ENCODE data around the gene CDC42BPA.
"Not testable (repeated sequence)": the region's sequence is repeated elsewhere in the genome, so short reads cannot be mapped to it uniquely, and the experiment has no call there.

The CDC42BPA gene

DNA sequence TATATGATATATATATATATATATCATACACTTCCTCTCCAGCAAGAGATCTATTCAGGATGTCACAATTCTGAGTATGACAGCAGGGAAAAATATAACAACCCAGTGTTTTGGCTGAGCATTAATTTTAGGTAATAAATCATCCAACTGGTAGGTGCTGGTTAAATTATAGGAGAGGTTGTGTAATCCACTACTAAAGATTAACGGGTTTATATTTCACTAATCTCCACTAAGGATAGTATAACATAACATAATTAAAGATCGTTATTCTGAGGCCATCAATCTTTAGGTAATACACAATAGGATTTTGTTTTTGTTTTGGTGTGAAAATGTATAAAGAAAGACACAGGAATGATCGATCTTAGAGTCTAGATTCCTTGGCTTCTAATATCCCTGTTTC lies 276.0 kb downstream of the CDC42BPA start:
- no peak for DNase-seq

DNA sequence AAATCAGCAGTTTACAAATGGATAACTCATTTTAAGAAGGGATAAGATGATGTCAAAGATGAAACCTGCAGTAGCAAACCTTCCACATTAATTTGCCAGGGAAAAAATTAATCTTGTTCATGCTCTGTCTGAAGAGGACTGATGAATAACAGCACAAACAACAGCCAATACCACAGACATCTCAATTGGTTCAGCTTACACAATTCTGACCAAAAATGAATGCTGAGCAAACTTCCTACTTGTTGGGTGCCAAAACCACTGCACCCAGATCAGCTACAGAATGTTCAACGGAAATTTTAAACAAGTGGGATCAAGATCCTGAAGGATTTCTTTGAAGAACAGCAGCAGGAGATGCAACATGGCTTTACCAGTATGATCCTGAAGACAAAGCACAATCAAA lies 279.9 kb downstream of the CDC42BPA start:
- no peak for DNase-seq

DNA sequence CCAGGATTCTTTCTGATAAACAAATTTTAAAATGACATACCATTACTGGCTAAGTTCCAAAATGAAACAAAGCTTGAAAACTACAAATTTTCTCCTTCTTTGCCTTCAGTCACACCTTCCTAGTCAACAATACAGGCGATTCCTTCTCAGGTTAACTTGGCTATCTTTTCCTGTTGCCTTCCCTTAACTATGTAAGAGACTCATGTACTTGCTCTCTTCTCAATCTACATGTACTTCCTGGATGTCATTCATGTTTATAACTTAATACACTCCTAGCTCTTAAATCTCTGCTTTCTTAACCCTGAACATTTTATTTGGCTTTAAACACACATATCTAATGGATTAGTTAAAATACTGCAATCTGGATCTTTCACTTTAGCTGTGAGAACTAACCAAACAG lies 281.2 kb downstream of the CDC42BPA start:
- DNase-seq, result no peak

DNA sequence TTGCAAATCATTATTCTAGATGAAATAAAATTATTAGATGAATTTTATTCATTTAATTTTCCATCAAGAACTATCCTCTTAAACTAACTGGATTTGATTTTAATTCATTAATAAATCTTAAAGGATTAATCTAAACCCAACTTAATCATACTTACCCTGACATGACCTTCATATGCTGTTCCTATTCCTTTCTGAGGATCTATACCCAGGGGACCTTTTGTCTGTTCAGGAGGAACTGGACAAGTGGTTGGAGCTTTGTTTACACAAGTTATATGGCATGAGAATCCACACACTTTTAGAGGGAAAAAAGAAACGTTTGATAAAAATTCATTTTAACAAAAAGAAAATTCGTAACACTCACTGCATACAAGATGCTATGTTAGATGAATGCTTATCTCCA lies 283.0 kb downstream of the CDC42BPA start:
- DNase-seq, result no peak

DNA sequence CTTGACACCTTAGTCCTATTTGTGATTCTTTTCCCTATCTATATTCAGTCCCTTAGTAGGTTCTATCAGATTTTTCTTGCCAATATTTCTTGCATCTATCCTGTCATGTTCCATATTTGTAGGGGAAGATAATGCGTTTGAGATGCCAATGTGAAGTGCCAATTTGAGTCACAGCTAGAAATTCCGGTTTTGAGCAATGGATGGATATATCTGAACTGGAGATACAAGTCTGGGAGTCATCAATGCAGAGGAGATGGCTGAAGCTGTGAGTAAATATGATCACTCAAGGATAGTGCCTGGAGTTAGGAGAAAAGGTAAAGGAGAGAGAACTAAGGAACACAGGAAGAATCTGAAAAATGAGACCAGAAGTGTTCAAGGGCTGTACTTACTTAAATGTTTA lies 284.4 kb downstream of the CDC42BPA start:
- no peak for DNase-seq

DNA sequence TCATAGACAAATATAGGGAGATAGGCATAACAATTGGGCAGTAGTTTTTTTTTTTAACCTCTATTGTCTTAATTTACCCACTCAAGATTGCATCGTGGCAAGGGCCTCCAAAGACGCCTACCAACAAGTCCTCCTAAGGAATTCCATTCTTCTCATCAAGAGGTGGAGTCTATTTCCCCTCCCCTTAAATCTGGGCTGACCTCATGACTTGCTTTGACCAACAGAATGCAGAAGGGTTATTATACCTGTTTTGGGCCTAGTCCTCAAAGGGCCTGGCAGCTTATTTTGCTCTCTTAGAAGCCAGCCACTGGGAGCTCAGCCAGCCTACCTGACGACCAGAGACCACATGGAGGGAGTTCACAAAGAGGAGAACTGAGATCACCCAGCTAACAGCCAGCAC lies 285.9 kb downstream of the CDC42BPA start:
- DNase-seq, result no peak

DNA sequence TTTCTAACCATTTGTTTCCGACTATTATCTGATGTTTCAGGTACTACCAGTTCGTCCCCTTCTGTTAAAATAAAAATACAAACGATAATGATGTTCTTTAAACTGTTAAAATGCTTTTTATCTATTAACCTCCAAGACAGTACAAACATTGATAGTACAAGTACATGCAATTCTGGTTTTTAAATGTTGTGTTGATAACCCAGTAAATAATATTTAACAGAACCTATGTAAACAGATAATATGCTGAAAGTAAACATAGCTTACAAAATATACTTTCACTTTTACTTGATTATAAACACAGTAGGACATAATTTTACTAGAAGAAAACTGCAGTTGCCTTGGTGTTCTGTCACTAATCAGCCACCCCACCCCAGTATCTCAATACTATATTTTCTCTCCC lies 301.3 kb downstream of the CDC42BPA start:
- DNase-seq, result no peak

DNA sequence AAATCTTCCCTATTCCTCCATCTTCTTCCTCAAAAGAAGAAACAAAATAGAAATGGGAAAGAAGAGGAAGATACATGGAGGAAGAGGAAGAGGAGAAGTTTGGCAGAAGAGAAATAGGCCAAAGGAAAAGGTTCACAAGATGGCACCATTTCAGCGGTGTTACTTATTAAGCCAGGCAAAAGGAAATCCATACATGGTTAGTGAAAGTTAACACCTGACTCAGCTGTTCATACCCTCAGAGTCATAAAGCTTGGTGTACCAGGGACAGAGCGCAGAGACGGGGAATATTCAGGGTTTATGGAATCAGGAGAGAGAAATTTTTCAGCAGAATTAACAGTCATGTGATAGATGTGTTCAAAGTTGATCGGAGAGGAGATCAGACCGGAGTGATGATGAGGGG lies 307.6 kb downstream of the CDC42BPA start:
- DNase-seq, result no peak

DNA sequence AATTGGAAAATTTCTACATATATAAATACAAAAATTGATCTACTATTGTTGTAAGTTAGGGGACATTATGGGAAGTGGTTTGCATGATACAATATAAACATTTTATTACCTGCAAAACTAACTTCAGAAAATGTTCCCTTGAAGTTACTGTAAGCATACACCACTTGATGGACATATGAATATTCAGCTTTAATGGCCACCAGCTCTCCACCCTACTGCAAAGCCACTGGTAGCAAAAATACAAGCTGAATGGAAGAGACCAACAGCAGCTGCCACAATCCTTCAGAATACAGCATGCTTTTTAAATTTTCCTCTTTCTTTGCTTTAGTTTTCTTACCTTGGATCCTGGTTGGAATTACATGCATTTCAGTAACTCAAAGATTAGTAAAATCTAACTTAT lies 308.4 kb downstream of the CDC42BPA start:
- no peak for DNase-seq

DNA sequence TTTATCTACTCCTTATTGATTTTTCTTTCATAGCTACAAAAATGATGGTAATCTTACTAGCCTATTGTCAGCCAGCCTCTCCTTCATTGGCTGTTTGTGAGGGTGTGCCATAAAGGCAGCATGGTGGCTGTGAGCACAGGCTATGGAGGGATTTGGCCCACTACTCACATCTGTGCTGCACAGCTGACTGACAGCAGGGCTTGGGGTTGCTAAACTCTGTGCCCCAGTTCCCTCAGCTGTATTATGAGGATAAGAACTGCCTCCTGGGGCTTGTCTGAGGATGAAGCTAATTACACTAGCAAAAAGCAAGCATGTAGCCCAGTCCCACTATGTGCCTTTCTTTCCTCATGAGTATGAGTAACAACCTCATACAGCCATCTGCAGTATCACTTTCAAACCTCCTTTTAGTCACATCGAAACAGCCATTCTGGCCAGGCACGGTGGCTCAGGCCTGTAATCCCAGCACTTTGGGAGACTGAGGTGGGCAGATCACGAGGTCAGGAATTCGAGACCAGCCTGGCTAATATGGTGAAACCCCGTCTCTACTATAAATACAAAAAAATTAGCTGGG lies 312.0 kb downstream of the CDC42BPA start:
- no peak for DNase-seq

DNA sequence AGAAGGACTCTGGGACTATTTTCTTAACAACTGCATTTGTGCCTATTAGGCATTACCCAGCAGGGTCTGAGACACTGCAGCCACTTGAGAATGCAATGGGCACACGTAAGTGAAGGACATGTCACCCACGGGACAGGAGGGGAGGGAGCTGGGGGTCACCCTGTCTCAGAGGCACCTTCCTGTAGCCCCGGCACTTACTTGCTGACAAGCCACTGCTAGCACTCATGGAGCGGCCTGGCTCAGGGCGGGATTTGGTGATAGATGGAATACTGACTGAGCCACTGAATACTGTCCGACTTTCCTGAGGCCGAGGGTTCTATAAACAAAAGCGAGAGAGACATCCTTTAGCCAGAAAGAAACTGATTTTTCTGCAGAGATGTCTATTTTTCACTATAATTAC lies 313.5 kb downstream of the CDC42BPA start:
- DNase-seq, result no peak

DNA sequence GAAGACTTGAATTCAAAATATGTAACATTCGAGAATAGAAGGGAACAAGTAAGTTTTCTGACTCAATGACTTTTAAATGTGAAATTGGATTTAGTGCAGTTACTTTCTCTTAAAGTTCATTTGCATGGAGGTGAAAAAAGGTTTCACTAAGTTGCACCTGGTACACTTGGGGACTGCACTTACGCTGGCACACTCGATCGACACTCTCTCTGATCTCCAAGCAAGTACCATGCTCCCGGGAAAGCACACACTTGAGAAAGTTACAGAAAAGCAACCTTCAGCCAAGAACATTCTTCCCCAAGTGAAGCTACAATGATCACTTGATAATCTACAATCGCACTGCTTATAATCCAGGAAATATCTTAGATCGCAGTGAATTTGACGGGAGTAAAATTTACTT lies 315.1 kb downstream of the CDC42BPA start:
- DNase-seq, result no peak

DNA sequence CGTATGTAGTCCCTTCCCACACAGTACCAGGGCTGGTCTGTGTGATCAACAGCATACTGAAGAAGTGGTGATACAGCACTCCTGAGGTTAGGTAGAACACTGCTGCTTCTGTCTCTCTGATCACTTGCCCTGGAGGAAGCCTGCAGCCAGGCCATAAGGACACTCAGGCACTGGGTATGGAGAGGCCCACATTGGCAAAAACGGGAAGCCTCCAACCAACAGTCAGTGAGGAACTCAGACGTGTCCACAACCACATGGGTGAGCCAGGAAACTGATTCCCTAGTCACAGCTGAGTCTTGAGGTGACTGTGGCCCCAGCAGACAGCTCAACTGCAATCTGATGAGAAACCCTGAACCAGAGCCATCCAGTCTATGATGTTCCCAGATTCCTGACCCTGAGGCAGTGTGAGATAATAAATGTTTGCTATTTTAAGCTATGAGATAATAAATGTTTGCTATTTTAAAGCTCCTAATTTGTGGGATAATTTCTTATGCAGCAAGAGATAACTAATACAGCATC lies 315.7 kb downstream of the CDC42BPA start:
- no peak for DNase-seq

DNA sequence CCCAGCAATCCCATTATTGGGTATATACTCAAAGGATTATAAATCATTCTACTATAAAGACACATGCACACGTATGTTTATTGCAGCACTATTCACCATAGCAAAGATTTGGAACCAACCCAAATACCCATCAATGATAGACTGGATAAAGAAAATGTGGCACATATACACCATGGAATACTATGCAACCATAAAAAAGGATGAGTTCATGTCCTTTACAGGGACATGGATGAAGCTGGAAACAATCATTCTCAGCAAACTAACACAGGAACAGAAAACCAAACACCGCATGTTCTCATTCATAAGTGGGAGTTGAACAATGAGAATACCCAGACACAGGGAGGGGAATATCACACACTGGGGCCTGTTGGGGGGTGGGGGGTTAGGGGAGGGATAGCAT lies 318.7 kb downstream of the CDC42BPA start:
- DNase-seq, result not testable (repeated sequence)

DNA sequence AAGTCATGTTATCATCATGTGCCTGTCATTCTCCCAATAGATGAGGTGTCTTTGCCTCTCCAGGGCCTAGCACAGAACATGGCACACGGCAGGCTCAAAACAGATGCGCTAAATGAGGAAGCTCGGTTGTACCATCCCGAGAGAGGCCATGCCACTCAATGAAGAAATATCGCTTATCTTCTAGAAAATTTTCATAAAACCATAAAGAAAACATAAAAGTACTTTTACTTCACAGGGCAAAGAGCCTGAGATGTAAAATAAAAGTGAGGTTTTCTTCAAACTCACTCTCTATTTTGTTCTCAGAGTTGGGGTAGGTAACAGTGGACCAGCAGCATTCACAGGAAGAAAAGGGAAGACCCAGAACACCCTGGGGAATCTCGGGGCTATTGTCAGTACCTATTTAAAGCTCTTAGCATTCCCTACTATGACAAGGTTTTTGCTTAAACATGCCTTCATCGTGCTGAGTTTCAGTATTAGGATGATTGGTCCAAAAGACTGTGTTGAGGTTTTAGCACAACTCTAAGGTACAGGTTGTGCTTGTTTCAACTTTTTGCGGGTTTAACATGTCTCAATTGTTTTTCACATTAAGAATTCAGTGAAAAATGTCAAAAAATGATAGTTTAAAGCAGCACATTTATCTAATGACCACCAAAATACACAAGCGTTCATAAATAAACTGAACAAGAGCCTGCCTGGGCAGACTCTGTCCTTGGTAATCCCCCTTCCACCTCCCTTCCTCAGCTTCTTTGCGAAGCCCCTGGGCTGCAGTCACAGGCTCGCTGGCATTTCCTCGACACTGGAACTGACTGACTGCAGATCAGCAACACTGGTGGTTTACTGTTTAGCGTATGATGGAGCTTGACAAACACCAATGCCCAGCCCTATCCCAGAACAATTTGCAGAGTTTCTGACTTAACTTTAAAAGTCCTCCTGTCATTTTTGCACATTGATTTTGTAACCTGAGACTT lies 322.6 kb downstream of the CDC42BPA start:
- no peak for DNase-seq

DNA sequence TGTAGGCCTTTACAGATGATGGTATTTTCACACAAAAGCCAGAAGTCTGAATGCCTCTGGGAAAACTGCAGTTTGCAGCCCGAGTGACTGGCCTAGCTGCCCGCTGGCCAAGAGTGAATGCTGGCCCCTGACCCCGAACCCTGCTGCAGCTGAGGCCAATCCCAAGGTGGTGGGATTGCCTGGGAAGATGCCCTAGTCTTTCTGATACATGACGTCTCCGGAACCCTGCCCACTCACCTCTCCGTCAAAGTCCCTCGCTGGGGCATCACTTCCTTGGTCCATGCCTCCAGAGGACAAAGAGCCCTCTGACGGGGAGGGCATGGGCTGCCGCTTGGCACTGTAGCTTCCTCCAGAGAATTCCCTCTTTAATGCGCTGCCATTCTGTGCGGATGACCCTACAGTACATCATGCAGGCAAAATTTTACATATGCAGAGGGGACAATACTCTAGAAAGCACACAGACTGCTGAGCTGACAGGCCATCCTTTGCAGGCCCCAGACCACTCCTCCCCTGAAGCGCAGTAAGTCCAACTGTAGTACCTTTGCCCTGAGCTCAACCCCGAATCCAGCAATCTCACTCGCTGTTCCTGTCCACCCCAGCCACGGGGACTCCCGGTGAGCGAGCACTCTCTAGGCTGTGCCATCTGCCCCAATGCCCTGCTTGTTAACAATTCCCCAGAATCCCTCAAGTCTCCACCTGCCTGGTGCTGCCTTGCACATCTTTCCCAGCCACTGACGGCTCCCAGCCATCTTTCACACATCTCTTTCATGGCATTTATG lies 323.5 kb downstream of the CDC42BPA start:
- no peak for DNase-seq

DNA sequence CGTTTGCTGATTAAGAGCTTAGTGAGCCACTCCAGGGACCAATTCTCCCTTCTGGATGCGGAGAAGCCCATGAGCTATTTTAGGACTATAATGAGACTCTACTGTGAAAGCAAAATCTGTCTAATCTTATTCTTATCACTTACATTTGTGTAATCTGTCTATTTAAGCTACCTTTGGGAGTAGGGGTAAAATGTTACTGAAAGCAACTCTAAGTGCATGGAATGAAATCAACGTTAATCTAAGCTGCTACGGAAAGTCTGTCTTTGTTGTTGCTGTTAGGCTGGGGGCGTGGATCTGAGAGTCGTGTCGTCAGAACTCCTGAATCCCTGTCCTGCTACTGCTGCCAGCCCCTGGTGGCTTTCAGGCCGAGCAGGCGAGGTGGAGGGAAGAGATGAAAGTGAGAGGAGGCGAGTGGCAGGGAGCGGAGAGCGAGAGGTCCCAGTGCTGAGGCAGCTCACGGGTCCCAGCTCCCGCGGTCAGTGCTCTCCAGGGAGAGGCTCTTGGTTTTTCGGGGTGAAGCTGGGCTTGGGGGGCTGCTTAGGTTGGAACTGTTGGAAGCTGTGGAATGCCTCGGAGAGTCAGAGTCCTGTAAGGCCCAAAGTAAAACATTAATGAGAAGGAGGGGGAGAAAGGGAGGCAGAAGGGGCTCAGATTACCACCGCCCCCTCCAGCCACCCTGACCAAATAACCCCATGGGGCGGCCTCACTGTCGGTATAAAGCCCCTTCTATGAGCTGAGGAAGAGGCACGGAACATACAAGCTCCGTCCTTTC lies 324.3 kb downstream of the CDC42BPA start:
- no peak for DNase-seq

DNA sequence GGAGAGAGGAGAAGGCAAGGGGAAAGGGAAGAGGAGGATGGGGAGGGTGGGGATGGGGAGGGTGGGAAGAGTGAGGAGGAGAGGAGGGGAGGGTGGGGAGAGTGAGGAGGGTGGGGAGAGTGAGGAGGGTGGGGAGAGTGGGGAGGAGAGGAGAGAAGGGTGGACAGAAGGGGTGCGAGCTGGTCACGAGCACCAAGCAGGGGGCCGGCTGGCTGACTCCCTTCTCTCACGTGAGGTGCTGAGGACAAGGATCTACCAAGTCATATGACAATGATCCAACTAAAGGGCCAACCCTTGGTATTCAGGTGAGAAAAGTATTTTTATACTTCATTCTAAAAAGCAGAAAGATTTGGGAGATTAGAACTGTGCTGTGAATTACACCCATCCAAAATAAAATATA lies 326.4 kb downstream of the CDC42BPA start:
- no peak for DNase-seq

DNA sequence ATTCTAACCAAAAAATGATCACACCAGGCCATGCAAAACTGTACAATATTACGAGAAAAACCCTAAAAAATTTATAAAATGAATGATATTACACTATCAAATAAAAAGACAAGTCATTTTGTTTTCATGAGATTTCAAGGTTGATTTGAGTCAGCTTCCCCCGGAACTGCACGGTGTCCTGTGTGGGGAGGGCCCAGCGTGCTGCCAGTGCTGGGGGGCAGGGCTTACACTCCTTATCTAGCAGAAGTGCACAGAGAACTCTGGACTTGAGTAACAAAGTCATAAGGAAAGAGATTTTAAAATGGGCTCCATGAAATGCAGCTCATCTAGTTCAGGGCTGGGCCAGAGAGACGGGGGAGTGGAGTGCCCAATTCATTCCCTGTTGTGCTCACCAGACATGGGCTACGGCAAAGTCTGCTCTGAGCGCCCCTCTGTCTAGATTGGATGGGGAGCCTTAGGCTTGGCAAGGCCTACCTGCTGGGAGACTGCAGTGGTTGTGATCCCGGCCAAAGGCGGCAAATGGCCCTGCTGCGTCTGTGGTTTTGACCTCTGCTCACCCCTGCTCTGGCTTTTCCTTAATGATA lies 328.1 kb downstream of the CDC42BPA start:
- DNase-seq, result no peak

DNA sequence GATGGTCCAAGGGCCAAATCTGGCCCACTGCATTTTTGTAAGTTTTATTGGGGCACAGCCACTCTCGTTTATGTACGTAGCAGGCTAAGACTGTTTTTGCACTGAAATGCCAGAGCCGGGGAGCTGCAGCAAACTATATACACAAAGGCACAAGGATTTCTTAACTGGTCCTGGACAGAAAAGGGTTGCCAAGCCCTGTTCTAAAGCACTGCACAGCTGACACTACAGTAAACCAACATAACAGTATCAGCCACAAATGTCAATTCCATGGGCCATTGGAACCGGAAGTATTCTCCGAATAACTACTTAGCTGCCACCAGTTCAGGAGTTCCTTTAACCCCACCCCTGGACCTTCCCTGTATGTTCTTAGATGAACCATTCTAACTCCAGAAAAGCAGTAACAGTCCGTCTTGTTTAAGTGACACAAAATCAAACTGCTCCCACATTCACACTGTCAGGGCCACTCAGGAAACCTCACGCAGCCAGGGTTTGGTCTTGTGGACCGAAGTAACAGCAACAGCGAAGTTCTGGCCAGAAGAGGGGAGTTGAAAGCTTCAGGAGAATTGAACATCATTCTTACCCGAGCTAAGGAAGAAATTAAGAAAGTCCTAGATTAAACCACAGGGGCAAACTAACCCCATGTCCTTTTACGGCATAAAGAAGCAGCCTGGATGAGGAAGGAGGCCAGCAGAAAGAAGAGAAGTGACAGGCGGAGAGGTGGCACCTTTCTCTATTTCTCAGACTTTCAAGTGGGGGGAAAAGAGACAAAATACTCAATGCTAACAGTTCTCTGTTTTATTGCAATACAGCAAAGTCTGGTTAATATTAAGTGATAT lies 329.0 kb downstream of the CDC42BPA start:
- DNase-seq, result no peak

DNA sequence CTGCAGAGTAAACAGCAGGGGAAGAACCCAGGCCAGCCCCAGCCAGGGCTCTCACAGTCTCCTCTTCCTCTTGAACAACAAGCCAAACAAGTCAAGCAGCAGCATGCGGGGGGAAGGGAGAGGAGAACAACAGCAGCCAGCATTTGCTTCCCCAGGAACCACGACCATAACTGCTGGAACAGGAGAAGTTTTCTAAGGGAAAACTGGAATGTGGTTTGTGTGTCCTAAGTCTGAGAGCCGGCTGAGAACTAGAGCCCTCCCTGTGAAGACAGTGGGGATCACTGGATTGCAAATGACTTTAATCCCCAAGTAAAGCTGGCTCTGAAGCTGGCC lies 330.0 kb downstream of the CDC42BPA start:
- no peak for DNase-seq

Data from SHP77 treated with DMSO at 0.1 percent for 48 hours (cell line).